HEK293 (cell line): ENCODE results near the gene ZDHHC3.

Experiments
- CTCF ChIA-PET: fragments of 350-600 bp; formaldehyde crosslinking; extraction: SDS; loops from one replicate; lab custom pipeline; 2021; ENCODE audit warnings: antibody characterized with exemption; lab: Yijun Ruan, JAX
- POLR2A ChIA-PET: fragments of 300-600 bp; formaldehyde crosslinking; extraction: SDS; loops from one replicate; lab custom pipeline; 2020; ENCODE audit warnings: antibody characterized with exemption, inconsistent platforms; lab: Yijun Ruan, JAX
- H3K27ac ChIP-seq: fragments of 200-500 bp; sonication (Bioruptor generic); 2 replicates; pipeline ENCODE4 v1.5.1; 2014; ENCODE audit warnings: low read depth, low read length, control low read depth, inconsistent platforms; ENCODE audit errors: extremely low read depth
- H3K36me3 ChIP-seq, 2 experiments: fragments of 200-500 bp in 1 of 2; sonication (Bioruptor generic) in 1 of 2; 1 replicate in 1 of 2; 2 replicates in 1 of 2; pipeline ENCODE4 v1.5.1; 2014 to 2017; ENCODE audit warnings: inconsistent platforms in 2 of 2, low read length in 2 of 2; ENCODE audit not compliant: control insufficient read depth in 2 of 2, insufficient read depth in 1 of 2
- H3K4me1 ChIP-seq: fragments of 200-500 bp; sonication (Bioruptor generic); 2 replicates; pipeline ENCODE4 v1.5.1; 2014; ENCODE audit warnings: mild to moderate bottlenecking, low read length, inconsistent platforms; ENCODE audit not compliant: control insufficient read depth, insufficient read depth
- H3K4me3 ChIP-seq: 2 replicates; pipeline ENCODE4 v1.5.1; 2011; ENCODE audit warnings: low read depth, mild to moderate bottlenecking, control low read depth, low read length, moderate library complexity
- H3K9me3 ChIP-seq: fragments of 200-500 bp; sonication (Bioruptor generic); 2 replicates; pipeline ENCODE4 v1.5.1; 2014; ENCODE audit warnings: low read depth, low read length, inconsistent platforms; ENCODE audit not compliant: control insufficient read depth, insufficient read depth
- KLF1 ChIP-seq: fragments of 450-650 bp; formaldehyde crosslinking; IDR thresholded peaks from 2 replicates; pipeline ENCODE4 v1.5.1; 2016; ENCODE audit warnings: missing biosample characterization, missing genetic modification characterization
- KLF10 ChIP-seq: fragments of 450-650 bp; IDR thresholded peaks from 2 replicates; pipeline ENCODE4 v1.5.1; 2018; ENCODE audit warnings: missing biosample characterization, mild to moderate bottlenecking, missing genetic modification characterization
- KLF16 ChIP-seq: fragments of 450-650 bp; formaldehyde crosslinking; IDR thresholded peaks from 2 replicates; pipeline ENCODE4 v1.5.1; 2017; ENCODE audit warnings: missing biosample characterization, missing genetic modification characterization
- KLF8 ChIP-seq: fragments of 450-650 bp; formaldehyde crosslinking; IDR thresholded peaks from 2 replicates; pipeline ENCODE4 v1.5.1; 2016; ENCODE audit warnings: missing biosample characterization, missing genetic modification characterization
- KLF9 ChIP-seq: fragments of 450-650 bp; formaldehyde crosslinking; IDR thresholded peaks from 2 replicates; pipeline ENCODE4 v1.5.1; 2016; ENCODE audit warnings: missing biosample characterization, missing genetic modification characterization, low read depth
- SP2 ChIP-seq: fragments of 450-650 bp; formaldehyde crosslinking; IDR thresholded peaks from 2 replicates; pipeline ENCODE4 v1.5.1; 2016; ENCODE audit warnings: missing biosample characterization, missing genetic modification characterization
- SP3 ChIP-seq: fragments of 450-650 bp; formaldehyde crosslinking; IDR thresholded peaks from 2 replicates; pipeline ENCODE4 v1.5.1; 2016; ENCODE audit warnings: missing biosample characterization, missing genetic modification characterization
- SP7 ChIP-seq: fragments of 450-650 bp; formaldehyde crosslinking; IDR thresholded peaks from 2 replicates; pipeline ENCODE4 v1.5.1; 2016; ENCODE audit warnings: missing biosample characterization, missing genetic modification characterization
- YY1 ChIP-seq: fragments of 450-650 bp; formaldehyde crosslinking; IDR thresholded peaks from 2 replicates; pipeline ENCODE4 v1.5.1; 2018; ENCODE audit warnings: missing biosample characterization, missing genetic modification characterization
- YY2 ChIP-seq: fragments of 450-650 bp; formaldehyde crosslinking; IDR thresholded peaks from 2 replicates; pipeline ENCODE4 v1.5.1; 2016; ENCODE audit warnings: missing biosample characterization, missing genetic modification characterization
- ZBTB20 ChIP-seq: fragments of 450-650 bp; formaldehyde crosslinking; IDR thresholded peaks from 2 replicates; pipeline ENCODE4 v1.5.1; 2016; ENCODE audit warnings: missing biosample characterization, missing genetic modification characterization
- ZFP37 ChIP-seq: fragments of 450-650 bp; formaldehyde crosslinking; IDR thresholded peaks from 2 replicates; pipeline ENCODE4 v1.5.1; 2016; ENCODE audit warnings: missing biosample characterization, missing genetic modification characterization
- ZNF146 ChIP-seq: fragments of 450-650 bp; formaldehyde crosslinking; IDR thresholded peaks from 2 replicates; pipeline ENCODE4 v1.5.1; 2016; ENCODE audit warnings: missing biosample characterization, missing genetic modification characterization
- ZNF2 ChIP-seq: fragments of 450-650 bp; formaldehyde crosslinking; IDR thresholded peaks from 2 replicates; pipeline ENCODE4 v1.5.1; 2016; ENCODE audit warnings: missing biosample characterization, missing genetic modification characterization
- ZNF335 ChIP-seq: fragments of 450-650 bp; formaldehyde crosslinking; conservative IDR thresholded peaks from 2 replicates; pipeline ENCODE4 v1.5.1; 2016; ENCODE audit warnings: missing biosample characterization, missing genetic modification characterization
- ZNF501 ChIP-seq: fragments of 450-650 bp; formaldehyde crosslinking; IDR thresholded peaks from 2 replicates; pipeline ENCODE4 v1.5.1; 2016; ENCODE audit warnings: missing biosample characterization, missing genetic modification characterization
- ZNF529 ChIP-seq: fragments of 450-650 bp; formaldehyde crosslinking; IDR thresholded peaks from 2 replicates; pipeline ENCODE4 v1.5.1; 2017; ENCODE audit warnings: missing genetic modification characterization, missing biosample characterization; ENCODE audit not compliant: insufficient replicate concordance
- ZNF670 ChIP-seq: fragments of 450-650 bp; formaldehyde crosslinking; IDR thresholded peaks from 2 replicates; pipeline ENCODE4 v1.5.1; 2016; ENCODE audit warnings: missing biosample characterization, missing genetic modification characterization, low read depth
- ZNF701 ChIP-seq: fragments of 450-650 bp; formaldehyde crosslinking; IDR thresholded peaks from 2 replicates; pipeline ENCODE4 v1.5.1; 2016; ENCODE audit warnings: missing biosample characterization, missing genetic modification characterization
- ZXDB ChIP-seq: fragments of 450-650 bp; formaldehyde crosslinking; IDR thresholded peaks from 2 replicates; pipeline ENCODE4 v1.5.1; 2016; ENCODE audit warnings: missing biosample characterization, missing genetic modification characterization
- TF ChIP-seq, protein P1 (sequence below): fragments of 450-650 bp; formaldehyde crosslinking; IDR thresholded peaks from 2 replicates; pipeline ENCODE4 v1.5.1; 2016; ENCODE audit warnings: missing biosample characterization, missing genetic modification characterization
- TF ChIP-seq, protein P2 (sequence below): fragments of 450-650 bp; formaldehyde crosslinking; IDR thresholded peaks from 2 replicates; pipeline ENCODE4 v1.5.1; 2016; ENCODE audit warnings: missing biosample characterization, missing genetic modification characterization
- TF ChIP-seq, protein P3 (sequence below): fragments of 450-650 bp; formaldehyde crosslinking; optimal IDR thresholded peaks from 2 replicates; pipeline ENCODE3; 2016; ENCODE audit warnings: missing biosample characterization, mild to moderate bottlenecking, missing genetic modification characterization
- TF ChIP-seq, protein P4 (sequence below): fragments of 450-650 bp; formaldehyde crosslinking; IDR thresholded peaks from 2 replicates; pipeline ENCODE4 v1.5.1; 2016; ENCODE audit warnings: missing biosample characterization, missing genetic modification characterization
- TF ChIP-seq, protein P5 (sequence below): fragments of 450-650 bp; formaldehyde crosslinking; IDR thresholded peaks from 2 replicates; pipeline ENCODE4 v1.5.1; 2016; ENCODE audit warnings: missing biosample characterization, missing genetic modification characterization

Gene ZDHHC3, protein sequence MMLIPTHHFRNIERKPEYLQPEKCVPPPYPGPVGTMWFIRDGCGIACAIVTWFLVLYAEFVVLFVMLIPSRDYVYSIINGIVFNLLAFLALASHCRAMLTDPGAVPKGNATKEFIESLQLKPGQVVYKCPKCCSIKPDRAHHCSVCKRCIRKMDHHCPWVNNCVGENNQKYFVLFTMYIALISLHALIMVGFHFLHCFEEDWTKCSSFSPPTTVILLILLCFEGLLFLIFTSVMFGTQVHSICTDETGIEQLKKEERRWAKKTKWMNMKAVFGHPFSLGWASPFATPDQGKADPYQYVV

DNA sequence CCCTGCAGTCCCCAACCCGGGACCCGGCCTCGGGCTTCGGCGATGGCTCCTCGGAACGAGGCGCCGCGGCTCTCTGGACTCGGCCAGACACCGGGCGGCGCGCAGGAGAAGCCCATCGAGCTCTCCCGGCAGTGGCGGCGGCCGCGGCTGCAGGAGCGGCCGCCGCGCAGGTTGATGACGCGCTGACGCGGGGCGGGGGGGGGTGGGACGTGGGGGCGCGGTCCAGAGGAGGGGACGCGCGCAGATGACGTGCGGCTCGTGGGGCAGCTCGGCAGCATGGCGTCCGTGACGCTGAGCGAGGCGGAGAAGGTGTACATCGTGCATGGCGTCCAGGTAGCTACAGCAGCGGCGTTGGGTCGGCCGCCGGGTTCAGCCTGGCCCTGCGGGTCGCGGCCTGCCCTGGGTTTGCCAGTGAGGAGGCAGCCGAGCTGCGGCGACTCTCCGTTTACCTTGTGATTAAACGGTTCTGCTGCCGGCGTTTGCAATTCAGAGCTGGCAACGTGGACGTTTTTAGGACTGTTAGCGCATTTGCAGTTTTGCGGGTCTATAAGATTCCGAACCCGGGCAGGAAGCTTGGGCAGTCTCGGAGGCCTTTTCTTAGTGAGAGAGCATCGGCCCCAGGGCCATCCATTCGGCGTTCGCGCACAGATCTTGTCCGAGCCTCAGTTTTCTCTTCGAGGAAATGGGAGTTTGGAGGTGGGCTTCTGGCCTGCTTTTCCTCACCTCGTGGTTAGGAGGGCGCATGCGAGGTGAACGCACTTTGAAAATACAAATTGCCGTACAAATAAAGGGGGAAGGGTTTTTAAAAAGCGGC is at the start of gene ZDHHC3, which contains the start of gene EXOSC7:
Gene ZDHHC3, minus strand, starts transcription at position 173 of the 814 bp plus-strand sequence. CDS start 16,738 bp downstream, outside the sequence.
Gene EXOSC7, plus strand, starts transcription at position 243 of the 814 bp plus-strand sequence. Its CDS starts 34 bp downstream, at position 277.
- Histone ChIP-seq H3K36me3 (peaks cover 0 to 1% of the 10 kb centered on the region in 2 experiments; a peak in 1 of 3 replicates), H3K4me1 (no peaks in the 10 kb centered on the region), H3K9me3 (no peaks in the 10 kb centered on the region), H3K4me3 (peak within 1 kb of the TSS; percentile 96), H3K27ac (peak within 1 kb of the TSS; percentile 50)
- POLR2A ChIA-PET = interaction anchor here (0.6 to 1.3 kb wide), 8 partner anchors 9 to 215 kb away, joined by 3 to 4 read pairs (median 3); partner anchors contain the start of genes KIAA1143 and KIF15
- CTCF ChIA-PET = interaction anchor here (0.9 to 1.2 kb wide), 2 partner anchors 15 to 34 kb away, joined by 3 to 4 read pairs; no protein-coding TSS in a partner anchor
- TF ChIP-seq SP3 (peak; percentile 81), KLF16 (tag by site-specific recombination) (0 out of 2 replicates have a peak, but pooled peaks have one; percentile 32), KLF9 (peak; percentile 82), ZNF335 (tag by site-specific recombination) (peak; percentile 65), ZNF2 (tag by site-specific recombination) (peak; percentile 35; the same call in 1 of the 2 replicates), YY2 (tag by site-specific recombination) (peak; percentile 68), KLF1 (tag by site-specific recombination) (0 out of 2 replicates have a peak, but pooled peaks have one; percentile 17), YY1 (peak; percentile 75; the same call in 1 of the 2 replicates), ZNF146 (tag by site-specific recombination) (no peak), SP2 (tag by site-specific recombination) (peak; percentile 19; the same call in 1 of the 2 replicates), ZNF670 (tag by site-specific recombination) (no peak), ZNF501 (tag by site-specific recombination) (0 out of 2 replicates have a peak, but pooled peaks have one; percentile 15), KLF8 (peak; percentile 54; the same call in 1 of the 2 replicates), ZFP37 (tag by site-specific recombination) (no peak), ZBTB20 (peak; percentile 27; the same call in 1 of the 2 replicates), ZNF529 (no peak), ZNF701 (tag by site-specific recombination) (no peak), KLF10 (peak; percentile 92; the same call in 1 of the 2 replicates), SP7 (peak; percentile 40; the same call in 1 of the 2 replicates), ZXDB (peak; percentile 21; the same call in 1 of the 2 replicates)
- TF ChIP-seq, protein P1, sequence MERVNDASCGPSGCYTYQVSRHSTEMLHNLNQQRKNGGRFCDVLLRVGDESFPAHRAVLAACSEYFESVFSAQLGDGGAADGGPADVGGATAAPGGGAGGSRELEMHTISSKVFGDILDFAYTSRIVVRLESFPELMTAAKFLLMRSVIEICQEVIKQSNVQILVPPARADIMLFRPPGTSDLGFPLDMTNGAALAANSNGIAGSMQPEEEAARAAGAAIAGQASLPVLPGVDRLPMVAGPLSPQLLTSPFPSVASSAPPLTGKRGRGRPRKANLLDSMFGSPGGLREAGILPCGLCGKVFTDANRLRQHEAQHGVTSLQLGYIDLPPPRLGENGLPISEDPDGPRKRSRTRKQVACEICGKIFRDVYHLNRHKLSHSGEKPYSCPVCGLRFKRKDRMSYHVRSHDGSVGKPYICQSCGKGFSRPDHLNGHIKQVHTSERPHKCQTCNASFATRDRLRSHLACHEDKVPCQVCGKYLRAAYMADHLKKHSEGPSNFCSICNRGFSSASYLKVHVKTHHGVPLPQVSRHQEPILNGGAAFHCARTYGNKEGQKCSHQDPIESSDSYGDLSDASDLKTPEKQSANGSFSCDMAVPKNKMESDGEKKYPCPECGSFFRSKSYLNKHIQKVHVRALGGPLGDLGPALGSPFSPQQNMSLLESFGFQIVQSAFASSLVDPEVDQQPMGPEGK (tag by site-specific recombination) = peak; percentile 78
- TF ChIP-seq, protein P2, sequence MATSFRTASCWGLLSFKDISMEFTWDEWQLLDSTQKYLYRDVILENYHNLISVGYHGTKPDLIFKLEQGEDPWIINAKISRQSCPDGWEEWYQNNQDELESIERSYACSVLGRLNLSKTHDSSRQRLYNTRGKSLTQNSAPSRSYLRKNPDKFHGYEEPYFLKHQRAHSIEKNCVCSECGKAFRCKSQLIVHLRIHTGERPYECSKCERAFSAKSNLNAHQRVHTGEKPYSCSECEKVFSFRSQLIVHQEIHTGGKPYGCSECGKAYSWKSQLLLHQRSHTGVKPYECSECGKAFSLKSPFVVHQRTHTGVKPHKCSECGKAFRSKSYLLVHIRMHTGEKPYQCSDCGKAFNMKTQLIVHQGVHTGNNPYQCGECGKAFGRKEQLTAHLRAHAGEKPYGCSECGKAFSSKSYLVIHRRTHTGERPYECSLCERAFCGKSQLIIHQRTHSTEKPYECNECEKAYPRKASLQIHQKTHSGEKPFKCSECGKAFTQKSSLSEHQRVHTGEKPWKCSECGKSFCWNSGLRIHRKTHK (tag by site-specific recombination) = no peak
- TF ChIP-seq, protein P3, sequence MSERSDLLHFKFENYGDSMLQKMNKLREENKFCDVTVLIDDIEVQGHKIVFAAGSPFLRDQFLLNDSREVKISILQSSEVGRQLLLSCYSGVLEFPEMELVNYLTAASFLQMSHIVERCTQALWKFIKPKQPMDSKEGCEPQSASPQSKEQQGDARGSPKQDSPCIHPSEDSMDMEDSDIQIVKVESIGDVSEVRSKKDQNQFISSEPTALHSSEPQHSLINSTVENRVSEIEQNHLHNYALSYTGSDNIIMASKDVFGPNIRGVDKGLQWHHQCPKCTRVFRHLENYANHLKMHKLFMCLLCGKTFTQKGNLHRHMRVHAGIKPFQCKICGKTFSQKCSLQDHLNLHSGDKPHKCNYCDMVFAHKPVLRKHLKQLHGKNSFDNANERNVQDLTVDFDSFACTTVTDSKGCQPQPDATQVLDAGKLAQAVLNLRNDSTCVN = peak; percentile 63
- TF ChIP-seq, protein P4, sequence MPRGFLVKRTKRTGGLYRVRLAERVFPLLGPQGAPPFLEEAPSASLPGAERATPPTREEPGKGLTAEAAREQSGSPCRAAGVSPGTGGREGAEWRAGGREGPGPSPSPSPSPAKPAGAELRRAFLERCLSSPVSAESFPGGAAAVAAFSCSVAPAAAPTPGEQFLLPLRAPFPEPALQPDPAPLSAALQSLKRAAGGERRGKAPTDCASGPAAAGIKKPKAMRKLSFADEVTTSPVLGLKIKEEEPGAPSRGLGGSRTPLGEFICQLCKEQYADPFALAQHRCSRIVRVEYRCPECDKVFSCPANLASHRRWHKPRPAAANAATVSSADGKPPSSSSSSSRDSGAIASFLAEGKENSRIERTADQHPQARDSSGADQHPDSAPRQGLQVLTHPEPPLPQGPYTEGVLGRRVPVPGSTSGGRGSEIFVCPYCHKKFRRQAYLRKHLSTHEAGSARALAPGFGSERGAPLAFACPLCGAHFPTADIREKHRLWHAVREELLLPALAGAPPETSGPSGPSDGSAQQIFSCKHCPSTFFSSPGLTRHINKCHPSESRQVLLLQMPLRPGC = peak; percentile 17; the same call in 1 of the 2 replicates
- TF ChIP-seq, protein P5, sequence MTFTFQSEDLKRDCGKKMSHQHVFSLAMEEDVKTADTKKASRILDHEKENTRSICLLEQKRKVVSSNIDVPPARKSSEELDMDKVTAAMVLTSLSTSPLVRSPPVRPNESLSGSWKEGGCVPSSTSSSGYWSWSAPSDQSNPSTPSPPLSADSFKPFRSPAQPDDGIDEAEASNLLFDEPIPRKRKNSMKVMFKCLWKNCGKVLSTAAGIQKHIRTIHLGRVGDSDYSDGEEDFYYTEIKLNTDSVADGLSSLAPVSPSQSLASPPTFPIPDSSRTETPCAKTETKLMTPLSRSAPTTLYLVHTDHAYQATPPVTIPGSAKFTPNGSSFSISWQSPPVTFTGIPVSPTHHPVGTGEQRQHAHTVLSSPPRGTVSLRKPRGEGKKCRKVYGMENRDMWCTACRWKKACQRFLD (tag by site-specific recombination) = no peak
